Caco-2 (cell line): ENCODE measurements around the gene IZUMO1R. TPM values are rescaled to one million over a fixed set of nuclear protein-coding genes. Genes with fewer than 3 reads are reported as not detected.
A peak's percentile ranks its signal among the peaks of the same experiment; 100 is the strongest.

Experiments used
- BruUV-seq: library from RNA; stranded (reverse); fragments of 400-500 nt; replicated peaks from 2 replicates; lab custom pipeline; 2021; lab: Mats Ljungman, UMichigan
- CTCF ChIA-PET: fragments of 300-600 bp; sonication (Branson Sonifier 250); formaldehyde crosslinking; loops from one replicate; lab custom pipeline; 2022; ENCODE audit warnings: antibody characterized with exemption; lab: Charles Lee
- POLR2A ChIA-PET: fragments of 300-600 bp; sonication (Branson Sonifier 250); formaldehyde crosslinking; loops from one replicate; lab custom pipeline; 2022; ENCODE audit warnings: antibody characterized with exemption; lab: Charles Lee
- DNase-seq, 2 experiments: peaks; one replicate each; pipeline versions ENCODE4 v3.0.0 to v3.0.0-alpha.2; 2020 to 2022
- H3K27me3 ChIP-seq: replicated peaks from 2 replicates; pipeline ENCODE4 v1.6.0; 2011; ENCODE audit warnings: low read length; ENCODE audit not compliant: control insufficient read depth, insufficient read depth
- H3K36me3 ChIP-seq: 2 replicates; pipeline ENCODE4 v1.5.1; 2011; ENCODE audit warnings: low read length; ENCODE audit not compliant: control insufficient read depth, insufficient read depth
- H3K4me1 ChIP-seq: fragments of 250-450 bp; sonication (Bioruptor Pico); 2 replicates; pipeline ENCODE4 v1.5.1; 2020; ENCODE audit warnings: mild to moderate bottlenecking
- H3K4me3 ChIP-seq: 2 replicates; pipeline ENCODE4 v1.5.1; 2011; ENCODE audit warnings: low read depth, mild to moderate bottlenecking, control low read depth, low read length
- H3K9me3 ChIP-seq: fragments of 250-450 bp; sonication (Bioruptor Pico); 2 replicates; pipeline ENCODE4 v1.5.1; 2020; ENCODE audit warnings: mild to moderate bottlenecking, moderate library complexity
- H3K27ac Mint-ChIP-seq: one replicate; pipeline ENCODE4 v1.8.0; 2022; ENCODE audit warnings: mixed read lengths; ENCODE audit not compliant: unreplicated experiment
- H3K27me3 Mint-ChIP-seq: one replicate; pipeline ENCODE4 v1.8.0; 2022; ENCODE audit warnings: mixed read lengths; ENCODE audit not compliant: insufficient read depth, unreplicated experiment
- H3K36me3 Mint-ChIP-seq: one replicate; pipeline ENCODE4 v1.8.0; 2022; ENCODE audit warnings: mild to moderate bottlenecking, mixed read lengths; ENCODE audit not compliant: insufficient read depth, unreplicated experiment
- H3K4me1 Mint-ChIP-seq: one replicate; pipeline ENCODE4 v1.8.0; 2022; ENCODE audit warnings: low read depth, mixed read lengths; ENCODE audit not compliant: unreplicated experiment
- H3K4me3 Mint-ChIP-seq: one replicate; pipeline ENCODE4 v1.8.0; 2022; ENCODE audit warnings: mild to moderate bottlenecking, moderate library complexity, mixed read lengths; ENCODE audit not compliant: unreplicated experiment
- H3K9me3 Mint-ChIP-seq: one replicate; pipeline ENCODE4 v1.8.0; 2022; ENCODE audit warnings: mixed read lengths; ENCODE audit not compliant: unreplicated experiment
- intact Hi-C: fragments of 100-400 bp; cut with micrococcal nuclease; formaldehyde crosslinking; loops from one replicate; pipeline ENCODE4 v1.10.0; 2022; ENCODE audit not compliant: unreplicated experiment
- total RNA-seq: library from RNA; stranded (reverse); gene quantifications from 2 replicates; pipeline ENCODE4 v1.2.3, GENCODE V29; 2022
- TF ChIP-seq, protein P1 (sequence below), 2 experiments: fragments of 200-600 bp in 1 of 2; IDR thresholded peaks; 1 replicate in 1 of 2; 2 replicates in 1 of 2; pipeline versions ENCODE4 v1.5.1 to v1.8.0; 2011 to 2022; ENCODE audit warnings: antibody characterized with exemption in 1 of 2, control low read depth in 1 of 2, inconsistent platforms in 1 of 2, low read depth in 1 of 2, low read length in 1 of 2, mild to moderate bottlenecking in 1 of 2, moderate library complexity in 1 of 2; ENCODE audit not compliant: insufficient read depth in 1 of 2, severe bottlenecking in 1 of 2, unreplicated experiment in 1 of 2

Gene IZUMO1R
- total RNA-seq, 1 experiment from 2014 or later = not detected

DNA sequence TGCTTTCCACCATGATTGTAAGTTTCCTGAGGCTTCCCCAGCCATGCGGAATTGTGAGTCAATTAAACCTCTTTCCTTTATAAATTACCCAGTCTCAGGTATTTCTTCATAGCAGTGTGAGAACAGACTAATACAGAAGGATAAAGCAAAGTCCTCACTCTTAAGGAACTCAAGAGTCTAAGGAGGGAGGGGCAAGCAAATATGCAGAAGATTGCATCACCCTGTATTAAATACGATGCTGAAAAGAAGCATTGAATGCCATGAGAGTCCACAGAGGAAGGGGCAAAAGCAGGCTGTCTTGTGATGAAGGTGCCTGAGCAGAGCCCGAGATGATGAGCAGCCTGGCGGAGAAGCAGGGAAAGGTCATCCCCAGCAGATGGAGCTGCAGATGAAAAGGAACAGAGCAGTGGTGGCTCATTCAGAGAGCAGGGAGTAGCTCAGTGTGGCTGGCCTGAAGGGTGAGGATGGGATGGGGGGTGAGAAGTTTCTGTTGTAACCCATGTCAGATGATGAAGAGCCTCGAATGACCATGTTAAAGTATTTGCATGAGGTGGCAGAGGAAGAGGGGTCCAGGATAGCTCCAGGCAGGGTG is 6.3 kb upstream of the IZUMO1R start:
- Mint-ChIP-seq H3K9me3 (peaks cover 12% of the 10 kb centered on the region), H3K4me3 (no peak overlapping the region), H3K27ac (no peak overlapping the region), H3K36me3 (no peaks in the 10 kb centered on the region), H3K27me3 (peaks cover 3% of the 10 kb centered on the region), H3K4me1 (peaks cover 13% of the 10 kb centered on the region)
- H3K4me1 ChIP-seq = no peaks in the 10 kb centered on the region
- DNase-seq = peak in 1 of 2 experiments; percentile 42
- TF ChIP-seq, protein P1, sequence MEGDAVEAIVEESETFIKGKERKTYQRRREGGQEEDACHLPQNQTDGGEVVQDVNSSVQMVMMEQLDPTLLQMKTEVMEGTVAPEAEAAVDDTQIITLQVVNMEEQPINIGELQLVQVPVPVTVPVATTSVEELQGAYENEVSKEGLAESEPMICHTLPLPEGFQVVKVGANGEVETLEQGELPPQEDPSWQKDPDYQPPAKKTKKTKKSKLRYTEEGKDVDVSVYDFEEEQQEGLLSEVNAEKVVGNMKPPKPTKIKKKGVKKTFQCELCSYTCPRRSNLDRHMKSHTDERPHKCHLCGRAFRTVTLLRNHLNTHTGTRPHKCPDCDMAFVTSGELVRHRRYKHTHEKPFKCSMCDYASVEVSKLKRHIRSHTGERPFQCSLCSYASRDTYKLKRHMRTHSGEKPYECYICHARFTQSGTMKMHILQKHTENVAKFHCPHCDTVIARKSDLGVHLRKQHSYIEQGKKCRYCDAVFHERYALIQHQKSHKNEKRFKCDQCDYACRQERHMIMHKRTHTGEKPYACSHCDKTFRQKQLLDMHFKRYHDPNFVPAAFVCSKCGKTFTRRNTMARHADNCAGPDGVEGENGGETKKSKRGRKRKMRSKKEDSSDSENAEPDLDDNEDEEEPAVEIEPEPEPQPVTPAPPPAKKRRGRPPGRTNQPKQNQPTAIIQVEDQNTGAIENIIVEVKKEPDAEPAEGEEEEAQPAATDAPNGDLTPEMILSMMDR (IDR thresholded peaks at IDR 0.05; ENCODE audit: insufficient read depth in 1 of 2, low read depth in 1 of 2, low read length in 1 of 2, severe bottlenecking in 1 of 2, unreplicated experiment in 1 of 2) = peak; percentile 11 to 49
- no peak overlapping the region for H3K4me3 ChIP-seq
- ChIA-PET POLR2A (no interaction called here), CTCF (interaction anchor here (0.6 to 1.1 kb wide), 6 partner anchors 23 to 403 kb away, joined by 3 to 14 read pairs (median 4); no protein-coding TSS in a partner anchor)
- H3K27me3 ChIP-seq = no peaks in the 10 kb centered on the region
- no TSS peak for BruUV-seq
- intact Hi-C loops = loop anchor here (1.0 kb wide), 2 partner anchors 119 to 206 kb away; no protein-coding TSS in a partner anchor
- no peaks in the 10 kb centered on the region for H3K9me3 ChIP-seq
- H3K36me3 ChIP-seq = no peaks in the 10 kb centered on the region

DNA sequence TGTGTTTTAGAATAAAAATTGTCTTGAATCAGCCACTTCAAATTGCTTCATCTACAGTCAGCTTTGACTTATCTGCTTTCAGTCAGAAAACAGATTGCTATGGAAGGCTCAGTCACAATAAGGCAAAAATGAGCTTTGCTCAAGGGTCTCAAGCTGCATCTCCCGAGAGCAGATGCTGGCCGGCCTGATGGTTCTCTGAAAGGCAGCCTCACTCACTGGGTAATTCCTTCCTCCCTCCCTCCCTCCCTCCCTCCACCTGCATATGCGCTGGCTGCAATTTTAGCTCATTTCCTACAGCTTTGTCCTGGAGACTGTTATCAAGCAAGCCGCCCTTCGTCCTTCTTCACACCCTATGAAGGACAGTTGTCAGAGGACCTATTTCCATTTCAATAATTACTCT is 1.6 kb upstream of the IZUMO1R start:
- no peaks in the 10 kb centered on the region for H3K27me3 ChIP-seq
- no peak overlapping the region for H3K4me3 ChIP-seq
- no peaks in the 10 kb centered on the region for H3K36me3 ChIP-seq
- CTCF ChIA-PET = no interaction called here
- intact Hi-C loops = loop anchor here (5.0 kb wide), 1 partner anchor 405 kb away; no protein-coding TSS in a partner anchor
- no peaks in the 10 kb centered on the region for H3K9me3 ChIP-seq
- no peaks in the 10 kb centered on the region for H3K36me3 Mint-ChIP-seq
- DNase-seq = no peak
- POLR2A ChIA-PET = no interaction called here
- H3K27me3 Mint-ChIP-seq = peaks cover 3% of the 10 kb centered on the region
- H3K4me1 Mint-ChIP-seq = peaks cover 18% of the 10 kb centered on the region
- peaks cover 12% of the 10 kb centered on the region for H3K9me3 Mint-ChIP-seq
- BruUV-seq = no TSS peak
- H3K4me1 ChIP-seq = no peaks in the 10 kb centered on the region
- TF ChIP-seq, protein P1 (IDR thresholded peaks at IDR 0.05; ENCODE audit: insufficient read depth in 1 of 2, low read depth in 1 of 2, low read length in 1 of 2, severe bottlenecking in 1 of 2, unreplicated experiment in 1 of 2) = no peak
- H3K4me3 Mint-ChIP-seq = no peak overlapping the region
- H3K27ac Mint-ChIP-seq = no peak overlapping the region

DNA sequence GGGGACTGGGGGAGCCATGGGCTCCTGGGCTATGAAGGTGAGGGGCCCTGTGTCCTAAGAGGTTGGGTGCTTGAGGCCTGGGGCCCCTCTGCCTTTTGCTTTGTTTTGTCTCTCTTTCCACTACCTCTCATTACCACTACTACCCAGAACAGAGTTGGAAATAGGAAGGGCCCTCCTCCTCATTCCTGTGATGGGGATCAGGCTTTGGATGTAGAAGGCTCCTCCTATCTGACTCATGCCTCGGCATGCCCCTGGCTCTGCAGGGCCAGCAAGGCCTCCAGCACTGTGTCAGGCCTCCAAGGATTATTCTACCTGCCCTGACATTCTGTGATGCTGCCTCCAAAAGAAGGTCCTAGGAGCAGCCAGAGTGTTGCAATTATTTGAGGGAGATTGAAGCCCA is 766 bp downstream of the IZUMO1R start:
- CTCF ChIA-PET = no interaction called here
- no peaks in the 10 kb centered on the region for H3K36me3 Mint-ChIP-seq

More for the DNA sequence above, 766 bp downstream of the IZUMO1R start:
- Histone ChIP-seq H3K4me3 (no peak overlapping the region), H3K36me3 (no peaks in the 10 kb centered on the region), H3K9me3 (no peaks in the 10 kb centered on the region), H3K4me1 (peaks cover 13% of the 10 kb centered on the region), H3K27me3 (no peaks in the 10 kb centered on the region)
- no TSS peak for BruUV-seq
- Mint-ChIP-seq H3K27ac (no peak overlapping the region), H3K9me3 (no peaks in the 10 kb centered on the region), H3K4me1 (peaks cover 24% of the 10 kb centered on the region), H3K4me3 (no peak overlapping the region), H3K27me3 (no peaks in the 10 kb centered on the region)
- no peak for DNase-seq
- intact Hi-C loops = no loop called here
- TF ChIP-seq, protein P1 (IDR thresholded peaks at IDR 0.05; ENCODE audit: insufficient read depth in 1 of 2, low read depth in 1 of 2, low read length in 1 of 2, severe bottlenecking in 1 of 2, unreplicated experiment in 1 of 2) = no peak
- POLR2A ChIA-PET = no interaction called here
